Measurements from ENCODE around the gene SFI1.
A peak's percentile ranks its signal among the peaks of the same experiment; 100 is the strongest.

Gene SFI1

GRCh38 chr22:31625661-31626426, 129.5 kb downstream of the SFI1 start:
- Histone ChIP-seq H3K36me3 (ENCODE audit: control insufficient read depth, insufficient read depth, low read length) (0 out of 2 replicates have a peak, but pooled peaks cover 5% of the 10 kb centered on the region), H3K4me1 (ENCODE audit: control insufficient read depth, insufficient read depth, low read length) (peaks cover 14% of the 10 kb centered on the region), H3K9me3 (ENCODE audit: control insufficient read depth, insufficient read depth, low read length) (no peaks in the 10 kb centered on the region), H3K27me3 (ENCODE audit: control insufficient read depth, insufficient read depth, low read length) (no peaks in the 10 kb centered on the region), H3K4me3 (ENCODE audit: low read length) (no peak overlapping the region), H3K27ac (ENCODE audit: low read length) (no peak overlapping the region)
- DNase-seq (ENCODE audit: low read depth, low spot score) = no peak
- no CpG with 5 or more reads among the region's 31 CpGs for WGBS (ENCODE audit: insufficient coverage, insufficient read length)

GRCh38 chr22:31626427-31627150, 130.3 kb downstream of the SFI1 start:
- Histone ChIP-seq H3K27ac (ENCODE audit: low read length) (no peak overlapping the region), H3K4me1 (ENCODE audit: control insufficient read depth, insufficient read depth, low read length) (peaks cover 15% of the 10 kb centered on the region), H3K27me3 (ENCODE audit: control insufficient read depth, insufficient read depth, low read length) (no peaks in the 10 kb centered on the region), H3K36me3 (ENCODE audit: control insufficient read depth, insufficient read depth, low read length) (no peaks in the 10 kb centered on the region), H3K4me3 (ENCODE audit: low read length) (no peak overlapping the region), H3K9me3 (ENCODE audit: control insufficient read depth, insufficient read depth, low read length) (no peaks in the 10 kb centered on the region)
- WGBS (ENCODE audit: insufficient coverage, insufficient read length) = no CpG with 5 or more reads among the region's 15 CpGs
- no peak for DNase-seq (ENCODE audit: low read depth, low spot score)

GRCh38 chr22:31627223-31627731, 130.9 kb downstream of the SFI1 start:
- Histone ChIP-seq H3K9me3 (ENCODE audit: control insufficient read depth, insufficient read depth, low read length) (no peaks in the 10 kb centered on the region), H3K27me3 (ENCODE audit: control insufficient read depth, insufficient read depth, low read length) (no peaks in the 10 kb centered on the region), H3K27ac (ENCODE audit: low read length) (no peak overlapping the region), H3K4me1 (ENCODE audit: control insufficient read depth, insufficient read depth, low read length) (peaks cover 15% of the 10 kb centered on the region), H3K4me3 (ENCODE audit: low read length) (no peak overlapping the region), H3K36me3 (ENCODE audit: control insufficient read depth, insufficient read depth, low read length) (no peaks in the 10 kb centered on the region)
- WGBS (ENCODE audit: insufficient coverage, insufficient read length) = no CpG with 5 or more reads among the region's 8 CpGs
- DNase-seq (ENCODE audit: low read depth, low spot score) = no peak

- H3K36me3 ChIP-seq (ENCODE audit: control insufficient read depth, insufficient read depth, low read length) = no peaks in the 10 kb centered on the region
- H3K9me3 ChIP-seq (ENCODE audit: control insufficient read depth, insufficient read depth, low read length) = no peaks in the 10 kb centered on the region
- H3K4me1 ChIP-seq (ENCODE audit: control insufficient read depth, insufficient read depth, low read length) = peaks cover 15% of the 10 kb centered on the region
- WGBS (ENCODE audit: insufficient coverage, insufficient read length) = no CpG with 5 or more reads among the region's 1 CpG
- no peak overlapping the region for H3K4me3 ChIP-seq (ENCODE audit: low read length)
- H3K27ac ChIP-seq (ENCODE audit: low read length) = no peak overlapping the region
- no peak for DNase-seq (ENCODE audit: low read depth, low spot score)
- H3K27me3 ChIP-seq (ENCODE audit: control insufficient read depth, insufficient read depth, low read length) = no peaks in the 10 kb centered on the region
Observed at GRCh38 chr22:31628362-31628761, 132.0 kb downstream of the SFI1 start.

DNA sequence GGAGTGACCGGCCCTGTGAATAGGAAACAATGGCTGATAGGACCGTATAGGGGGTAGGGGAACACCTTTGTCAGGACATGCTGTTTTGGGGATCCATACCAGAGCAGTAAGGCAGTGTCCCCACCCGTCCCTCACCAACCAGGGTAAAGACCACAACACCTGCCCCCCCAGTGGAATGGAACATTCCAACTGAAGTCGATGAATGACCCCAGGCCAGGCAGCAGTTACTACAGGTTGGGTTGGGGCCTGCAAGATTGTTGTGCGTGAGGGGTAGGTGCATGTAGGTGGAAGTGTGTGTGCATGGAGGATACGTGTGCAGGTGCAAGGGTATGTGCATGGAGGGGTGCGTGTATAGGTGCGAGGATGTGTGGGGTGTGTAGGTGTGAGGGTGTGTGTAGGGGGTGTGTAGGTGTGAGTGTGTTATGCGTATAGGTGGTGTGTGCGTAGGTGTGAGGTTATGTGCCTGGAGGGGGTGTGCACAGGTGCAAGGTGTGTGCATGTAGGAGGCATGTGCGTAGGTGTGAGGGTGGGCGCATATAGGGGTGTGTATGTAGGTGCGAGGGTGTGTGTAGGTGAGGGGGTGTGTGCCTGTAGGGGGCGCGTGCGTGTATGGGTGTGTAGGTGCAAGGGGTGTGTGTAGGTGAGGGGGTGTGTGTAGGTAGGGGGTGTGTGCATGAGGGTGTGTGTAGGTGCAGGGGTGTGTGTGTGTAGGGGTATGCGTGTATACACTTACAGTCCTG, 132.8 kb downstream of the SFI1 start:
- Histone ChIP-seq H3K36me3 (ENCODE audit: control insufficient read depth, insufficient read depth, low read length) (no peaks in the 10 kb centered on the region), H3K4me3 (ENCODE audit: low read length) (no peak overlapping the region), H3K27ac (ENCODE audit: low read length) (no peak overlapping the region), H3K4me1 (ENCODE audit: control insufficient read depth, insufficient read depth, low read length) (peaks cover 15% of the 10 kb centered on the region), H3K9me3 (ENCODE audit: control insufficient read depth, insufficient read depth, low read length) (no peaks in the 10 kb centered on the region), H3K27me3 (ENCODE audit: control insufficient read depth, insufficient read depth, low read length) (no peaks in the 10 kb centered on the region)
- DNase-seq (ENCODE audit: low read depth, low spot score) = no peak
- 100% methylated on average over 11 of the region's 17 CpGs for WGBS (ENCODE audit: insufficient coverage, insufficient read length)

DNA sequence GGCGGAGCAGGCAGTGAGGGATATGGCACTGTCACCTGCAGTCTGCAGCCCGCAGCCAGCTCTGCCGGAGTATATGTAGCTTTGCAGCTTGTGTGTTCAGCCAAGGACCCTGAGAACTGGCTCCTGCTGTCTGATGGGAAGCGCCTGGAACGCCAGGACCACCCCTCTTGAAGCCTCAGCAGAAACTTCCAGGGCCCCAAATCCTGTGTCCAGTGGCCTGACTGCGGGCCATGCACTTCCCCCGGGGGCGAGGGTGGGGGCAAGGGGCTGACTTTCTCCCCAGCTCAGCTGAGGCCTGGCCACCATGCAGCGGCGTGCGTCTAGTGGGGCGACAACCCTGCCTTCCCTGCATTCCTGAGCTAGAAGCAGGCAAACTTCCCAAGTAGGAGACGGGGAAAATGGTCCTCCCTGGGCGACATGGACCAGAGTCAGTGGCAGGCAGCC, 133.4 kb downstream of the SFI1 start:
- Histone ChIP-seq H3K27me3 (ENCODE audit: control insufficient read depth, insufficient read depth, low read length) (no peaks in the 10 kb centered on the region), H3K4me3 (ENCODE audit: low read length) (peak overlapping the region; percentile 78), H3K36me3 (ENCODE audit: control insufficient read depth, insufficient read depth, low read length) (no peaks in the 10 kb centered on the region), H3K27ac (ENCODE audit: low read length) (no peak overlapping the region), H3K9me3 (ENCODE audit: control insufficient read depth, insufficient read depth, low read length) (no peaks in the 10 kb centered on the region), H3K4me1 (ENCODE audit: control insufficient read depth, insufficient read depth, low read length) (peaks cover 15% of the 10 kb centered on the region)
- no CpG with 5 or more reads among the region's 14 CpGs for WGBS (ENCODE audit: insufficient coverage, insufficient read length)
- DNase-seq (ENCODE audit: low read depth, low spot score) = no peak

- H3K27me3 ChIP-seq (ENCODE audit: control insufficient read depth, insufficient read depth, low read length) = no peaks in the 10 kb centered on the region
- H3K4me3 ChIP-seq (ENCODE audit: low read length) = peak overlapping the region; percentile 78
- DNase-seq (ENCODE audit: low read depth, low spot score) = no peak
- H3K4me1 ChIP-seq (ENCODE audit: control insufficient read depth, insufficient read depth, low read length) = peaks cover 15% of the 10 kb centered on the region
- H3K27ac ChIP-seq (ENCODE audit: low read length) = no peak overlapping the region
- no CpG with 5 or more reads among the region's 65 CpGs for WGBS (ENCODE audit: insufficient coverage, insufficient read length)
- no peaks in the 10 kb centered on the region for H3K9me3 ChIP-seq (ENCODE audit: control insufficient read depth, insufficient read depth, low read length)
- H3K36me3 ChIP-seq (ENCODE audit: control insufficient read depth, insufficient read depth, low read length) = no peaks in the 10 kb centered on the region
Observed at GRCh38 chr22:31630331-31631329, 134.3 kb downstream of the SFI1 start.

- H3K27ac ChIP-seq (ENCODE audit: low read length) = no peak overlapping the region
- H3K4me1 ChIP-seq (ENCODE audit: control insufficient read depth, insufficient read depth, low read length) = peaks cover 9% of the 10 kb centered on the region; the same call in 1 of the 2 replicates
- WGBS (ENCODE audit: insufficient coverage, insufficient read length) = no CpG with 5 or more reads among the region's 9 CpGs
- no peak for DNase-seq (ENCODE audit: low read depth, low spot score)
- H3K36me3 ChIP-seq (ENCODE audit: control insufficient read depth, insufficient read depth, low read length) = no peaks in the 10 kb centered on the region
- H3K27me3 ChIP-seq (ENCODE audit: control insufficient read depth, insufficient read depth, low read length) = no peaks in the 10 kb centered on the region
- no peak overlapping the region; the same call in 1 of the 2 replicates for H3K4me3 ChIP-seq (ENCODE audit: low read length)
- H3K9me3 ChIP-seq (ENCODE audit: control insufficient read depth, insufficient read depth, low read length) = no peaks in the 10 kb centered on the region
Observed at GRCh38 chr22:31631436-31631835, 135.1 kb downstream of the SFI1 start.

DNA sequence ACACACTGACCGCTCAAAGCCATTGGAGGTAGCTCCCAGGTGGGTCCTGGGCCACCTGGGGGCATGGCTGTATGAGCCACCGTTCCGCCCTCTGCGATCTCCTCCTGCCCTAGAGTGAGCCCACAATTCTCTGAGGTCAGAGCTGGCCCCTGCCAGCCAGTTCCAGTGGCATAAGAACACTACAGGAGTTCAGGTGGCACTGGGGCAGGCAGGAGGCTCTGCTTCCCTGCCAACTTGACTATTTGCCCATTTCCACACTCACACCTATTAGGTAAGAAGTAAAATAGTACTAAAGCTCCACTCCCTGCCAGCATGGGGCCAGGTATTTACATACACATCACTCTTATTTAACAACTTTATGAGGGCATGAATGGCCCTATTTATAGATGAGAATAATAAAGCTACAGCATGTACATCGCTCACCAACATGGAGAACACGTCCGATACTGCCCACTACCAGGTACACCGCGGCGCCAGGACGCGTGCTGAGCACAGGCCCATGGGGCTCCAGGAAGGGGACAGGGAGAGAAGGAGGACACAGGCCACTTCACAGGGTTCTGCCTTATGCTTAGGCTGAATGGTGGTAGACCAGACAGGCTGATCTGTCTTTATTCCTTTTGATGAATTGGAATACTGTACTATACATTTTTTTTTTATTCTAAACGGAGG, 139.4 kb downstream of the SFI1 start:
- Histone ChIP-seq H3K4me1 (ENCODE audit: control insufficient read depth, insufficient read depth, low read length) (0 out of 2 replicates have a peak, but pooled peaks cover 1% of the 10 kb centered on the region), H3K27ac (ENCODE audit: low read length) (no peak overlapping the region), H3K27me3 (ENCODE audit: control insufficient read depth, insufficient read depth, low read length) (no peaks in the 10 kb centered on the region), H3K9me3 (ENCODE audit: control insufficient read depth, insufficient read depth, low read length) (no peaks in the 10 kb centered on the region), H3K4me3 (ENCODE audit: low read length) (no peak overlapping the region), H3K36me3 (ENCODE audit: control insufficient read depth, insufficient read depth, low read length) (0 out of 2 replicates have a peak, but pooled peaks cover 3% of the 10 kb centered on the region)
- no CpG with 5 or more reads among the region's 13 CpGs for WGBS (ENCODE audit: insufficient coverage, insufficient read length)
- no peak for DNase-seq (ENCODE audit: low read depth, low spot score)

Measured in iPS DF 6.9 (cell line).